GM12892 (cell line): ENCODE data around the gene ASB8.
"Not testable (repeated sequence)": the region's sequence is repeated elsewhere in the genome, so short reads cannot be mapped to it uniquely, and the experiment has no call there.

Experiments used
- DNase-seq: peaks from one replicate; pipeline ENCODE4 v3.0.0; 2011; ENCODE audit not compliant: insufficient read length
- FAIRE-seq: peaks from 2 replicates; lab custom pipeline; 2011; peaks lifted over from hg19 to GRCh38; lab: Jason Lieb, UNC
- POLR2A ChIP-seq: IDR thresholded peaks from 2 replicates; pipeline ENCODE4 v1.6.1; 2011; ENCODE audit warnings: low read depth, low read length, control low read depth
- POLR2AphosphoS5 ChIP-seq: IDR thresholded peaks from 2 replicates; pipeline ENCODE4 v1.6.1; 2011; ENCODE audit warnings: low read depth, low read length, control low read depth
- TAF1 ChIP-seq: IDR thresholded peaks from 2 replicates; pipeline ENCODE4 v1.6.1; 2011; ENCODE audit warnings: low read depth, mild to moderate bottlenecking, control low read depth, low read length, borderline replicate concordance

The ASB8 gene

DNA sequence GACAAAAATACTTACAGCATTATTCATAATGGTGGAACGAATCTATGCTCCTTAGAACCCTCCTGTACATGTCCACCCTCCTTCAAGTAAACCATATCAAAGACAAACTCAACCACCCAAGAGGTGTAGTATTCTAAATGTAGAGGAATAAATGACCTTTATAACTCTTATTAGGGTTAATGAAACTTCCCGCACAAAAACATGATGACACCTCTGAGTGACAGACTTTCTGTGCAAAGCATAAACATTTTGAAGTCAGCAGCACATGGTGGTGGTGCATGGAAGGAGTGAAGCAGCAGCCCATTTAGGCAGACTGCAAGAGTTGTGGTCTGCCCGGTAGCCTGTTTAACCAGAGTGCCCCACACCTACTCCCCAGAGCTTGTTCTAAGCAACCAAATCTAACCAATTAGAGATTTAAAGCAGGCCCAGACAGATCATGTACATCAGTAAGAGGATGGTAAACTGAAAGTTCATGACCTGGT, 615 bp upstream of the ASB8 start:
- no peak for DNase-seq
- peak; percentile 70 for FAIRE-seq
- TF ChIP-seq POLR2A, result no peak
- no peak for TF ChIP-seq TAF1
- TF ChIP-seq POLR2AphosphoS5, result no peak

DNA sequence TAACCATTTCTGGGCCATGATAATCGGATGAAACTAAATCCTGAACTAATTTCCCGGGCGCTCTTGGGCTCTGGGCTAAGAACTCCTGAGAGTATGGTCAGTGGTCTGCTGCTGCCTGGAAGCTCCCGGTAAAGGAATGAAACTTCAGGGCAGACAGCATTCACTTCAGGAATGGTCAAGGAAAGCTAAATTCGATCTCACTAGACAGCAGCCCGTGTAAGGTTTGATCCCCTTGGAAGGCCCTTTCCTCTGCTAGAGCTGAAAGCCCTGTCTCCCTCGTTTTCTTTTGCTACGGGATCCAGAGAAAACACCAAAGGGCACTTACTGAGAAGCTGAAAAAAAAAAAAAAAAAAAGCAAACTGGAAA, 680 bp downstream of the ASB8 start:
- DNase-seq (no peak), FAIRE-seq (no peak)
- TF ChIP-seq POLR2AphosphoS5 (no peak), TAF1 (no peak), POLR2A (no peak)

DNA sequence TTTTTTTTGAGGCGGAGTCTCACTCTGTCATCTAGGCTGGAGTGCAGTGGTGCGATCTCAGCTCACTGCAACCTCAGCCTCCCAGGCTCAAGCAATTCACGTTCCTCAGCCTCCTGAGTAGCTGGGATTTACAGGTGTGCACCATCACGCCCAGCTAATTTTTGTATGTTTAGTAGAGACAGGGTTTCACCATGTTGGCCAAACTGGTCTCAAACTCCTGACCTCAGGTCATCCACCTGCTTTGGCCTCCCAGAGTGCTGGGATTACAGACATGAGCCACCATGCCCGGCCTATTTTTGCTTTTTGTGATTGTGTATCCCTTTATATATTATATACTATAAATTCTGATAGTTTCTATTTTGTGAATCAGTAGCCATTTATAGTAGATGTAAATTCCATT, 1.5 kb downstream of the ASB8 start:
- FAIRE-seq, DNase-seq: not testable (repeated sequence)

DNA sequence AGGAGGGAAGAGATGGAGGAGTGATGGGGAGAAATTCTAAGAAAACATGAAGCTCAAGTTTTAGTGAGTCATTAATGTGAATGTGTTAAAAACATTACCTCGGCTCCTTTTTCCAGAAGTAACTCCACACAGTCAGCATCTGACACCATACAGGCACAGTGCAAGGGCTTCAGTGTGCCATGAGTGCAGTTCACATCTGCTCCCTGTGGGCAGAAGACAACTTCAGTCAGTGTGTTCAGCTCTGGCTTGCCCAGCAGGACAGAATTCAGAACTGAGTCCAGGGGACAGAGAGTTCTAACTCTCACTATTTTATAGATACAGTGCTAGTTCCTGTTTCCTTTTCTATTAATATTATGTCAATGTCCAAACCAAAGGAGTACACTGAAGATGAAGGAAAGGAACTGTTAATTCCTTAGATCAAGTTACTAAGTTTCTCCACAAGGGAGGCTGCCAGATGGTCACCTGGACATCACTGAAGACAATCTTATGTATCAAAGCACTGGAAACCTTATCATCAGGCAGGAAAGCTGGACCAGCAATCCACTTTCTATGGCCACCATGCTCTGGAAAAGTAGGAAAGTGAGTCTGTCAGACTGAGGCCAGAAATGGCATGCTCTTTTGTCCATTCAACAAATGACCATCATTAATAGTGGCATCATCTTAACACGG, 6.1 kb downstream of the ASB8 start:
- no peak for TF ChIP-seq TAF1
- TF ChIP-seq POLR2A, result no peak
- TF ChIP-seq POLR2AphosphoS5, result no peak
- no peak for FAIRE-seq
- DNase-seq, result no peak

DNA sequence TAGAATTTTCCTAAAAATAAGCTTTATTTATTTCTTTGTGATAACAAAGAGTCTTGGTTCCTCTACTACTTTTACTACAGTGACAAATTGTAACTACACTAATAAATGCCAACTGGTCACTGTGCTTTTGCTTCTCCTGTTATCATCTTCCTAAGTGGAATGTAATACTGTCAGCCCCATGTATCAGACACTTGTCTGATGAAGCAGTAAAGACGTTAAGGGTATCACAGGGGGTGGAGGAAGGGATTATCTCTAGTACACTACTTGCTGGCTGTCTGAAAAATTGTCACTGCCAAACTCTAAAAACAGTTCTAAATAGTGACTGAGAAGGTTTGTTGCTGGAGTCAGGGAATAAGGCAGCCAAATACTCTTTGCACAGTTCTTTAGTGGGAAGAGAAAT, 11.3 kb downstream of the ASB8 start:
- TF ChIP-seq POLR2A (no peak), TAF1 (no peak), POLR2AphosphoS5 (no peak)
- FAIRE-seq, result no peak
- DNase-seq, result no peak

DNA sequence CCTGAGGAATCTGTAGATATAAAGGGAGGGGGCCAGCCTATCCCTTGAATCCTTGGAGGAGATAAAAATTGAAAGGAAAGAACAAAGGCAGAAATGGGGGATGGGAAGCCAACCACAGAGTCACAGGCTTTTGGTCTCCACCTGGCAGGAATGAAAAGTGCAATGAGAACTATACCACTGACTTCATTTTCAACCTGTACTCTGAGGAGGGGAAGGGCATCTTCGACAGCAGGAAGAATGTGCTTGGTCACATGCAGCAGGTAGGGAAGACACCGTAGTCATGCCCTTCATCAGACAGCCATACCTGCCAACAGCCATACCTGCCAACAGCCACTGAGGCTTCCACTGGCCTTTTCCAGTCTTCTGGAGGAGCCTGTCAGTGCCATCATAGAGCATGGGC, 13.4 kb downstream of the ASB8 start:
- DNase-seq (no peak), FAIRE-seq (no peak)
- TF ChIP-seq POLR2A (0 out of 2 replicates have a peak, but pooled peaks have one; percentile 17), POLR2AphosphoS5 (no peak)

DNA sequence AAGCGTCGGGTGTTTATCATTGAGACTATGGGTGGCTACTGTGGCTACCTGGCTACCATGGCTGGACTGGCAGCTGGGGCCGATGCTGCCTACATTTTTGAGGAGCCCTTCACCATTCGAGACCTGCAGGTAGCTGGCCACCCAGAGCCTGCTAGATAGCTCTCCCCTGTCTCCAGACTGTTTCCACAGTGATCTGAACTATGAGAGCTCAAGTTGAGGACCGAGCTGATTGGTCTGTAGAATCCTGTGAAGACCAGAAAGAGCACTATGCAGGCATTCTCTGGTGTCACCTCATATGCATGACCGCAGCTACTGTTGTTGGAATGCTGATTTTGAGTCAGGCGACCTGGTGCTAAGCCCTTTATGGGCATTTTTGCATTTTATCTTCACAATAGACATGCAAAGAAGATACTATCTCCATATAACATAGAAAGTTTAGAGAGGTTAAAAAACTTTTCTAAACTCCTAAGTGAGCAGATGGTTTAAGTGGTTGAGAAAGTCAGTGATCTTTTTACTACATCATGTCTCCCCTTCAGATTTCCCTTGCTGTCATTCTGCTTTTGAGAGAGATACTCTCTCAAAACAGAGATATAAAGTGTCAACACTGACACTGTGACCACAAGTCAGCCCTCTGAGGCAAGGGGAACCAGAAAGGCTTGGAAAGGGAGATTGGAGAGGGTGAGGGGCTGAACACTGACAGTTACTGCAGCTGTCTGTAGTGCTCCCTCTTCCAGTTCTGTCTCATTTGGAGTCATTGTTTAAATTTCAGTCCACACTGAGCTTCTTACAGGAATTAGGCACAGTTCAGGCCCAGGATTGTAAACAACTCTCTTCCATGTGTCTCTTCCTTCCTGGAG, 14.3 kb downstream of the ASB8 start:
- FAIRE-seq (no peak), DNase-seq (no peak)
- TF ChIP-seq POLR2AphosphoS5, result no peak
- no peak for TF ChIP-seq TAF1
- no peak for TF ChIP-seq POLR2A

DNA sequence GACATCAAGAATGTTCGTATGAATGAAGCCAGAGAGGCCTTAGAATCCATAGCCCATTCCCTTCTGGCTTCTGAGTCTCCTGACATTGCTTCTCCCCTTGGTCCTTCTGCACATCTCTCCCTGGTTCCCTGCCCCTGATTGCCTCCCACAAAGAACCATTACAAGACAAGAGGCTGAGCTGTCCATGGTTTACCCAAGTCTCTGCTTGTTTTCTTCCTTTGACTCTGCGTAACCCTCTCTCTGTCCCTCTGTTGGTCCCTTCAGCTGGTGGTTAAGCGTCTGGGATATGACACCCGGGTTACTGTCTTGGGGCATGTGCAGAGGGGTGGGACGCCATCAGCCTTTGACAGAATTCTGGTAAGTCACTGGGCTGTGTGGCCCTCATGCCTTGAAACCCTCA, 22.3 kb downstream of the ASB8 start:
- TF ChIP-seq POLR2A, result no peak
- no peak for TF ChIP-seq TAF1
- no peak for TF ChIP-seq POLR2AphosphoS5
- FAIRE-seq (no peak), DNase-seq (no peak)

DNA sequence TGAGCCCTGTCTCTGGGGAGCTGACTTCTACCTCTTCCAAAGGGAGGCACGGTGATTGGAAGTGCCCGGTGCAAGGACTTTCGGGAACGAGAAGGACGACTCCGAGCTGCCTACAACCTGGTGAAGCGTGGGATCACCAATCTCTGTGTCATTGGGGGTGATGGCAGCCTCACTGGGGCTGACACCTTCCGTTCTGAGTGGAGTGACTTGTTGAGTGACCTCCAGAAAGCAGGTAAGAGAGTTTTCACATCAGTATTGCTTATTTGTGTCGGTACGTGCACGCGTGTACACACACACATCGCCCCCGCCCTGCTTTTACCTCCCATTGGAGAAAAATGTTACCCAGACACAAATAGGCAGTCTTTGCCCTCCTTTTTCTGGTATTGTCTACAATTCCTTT, 24.5 kb downstream of the ASB8 start:
- TF ChIP-seq POLR2A, result no peak
- TF ChIP-seq TAF1, result no peak
- no peak for TF ChIP-seq POLR2AphosphoS5
- no peak for DNase-seq
- no peak for FAIRE-seq

DNA sequence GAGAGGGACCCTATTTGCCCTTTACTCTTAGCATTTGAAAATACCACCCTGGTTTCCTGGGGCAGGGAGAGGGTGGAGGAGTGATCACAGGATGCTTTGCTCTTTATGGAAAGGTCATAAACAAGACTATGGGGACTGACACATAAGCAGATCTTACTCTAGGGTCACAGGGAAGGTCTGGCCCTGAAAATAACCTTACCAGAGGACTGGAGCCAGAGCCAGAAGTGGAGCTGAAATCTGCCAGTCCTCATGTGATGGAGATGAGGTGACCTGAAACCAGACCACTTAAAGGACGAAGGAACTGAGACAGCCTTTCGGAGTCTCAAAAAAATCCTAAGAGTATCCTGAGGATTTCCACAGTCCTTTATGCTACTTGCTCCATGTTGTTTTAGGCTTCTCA, 25.8 kb downstream of the ASB8 start:
- FAIRE-seq (no peak), DNase-seq (no peak)
- TF ChIP-seq POLR2AphosphoS5 (no peak), TAF1 (no peak), POLR2A (no peak)

DNA sequence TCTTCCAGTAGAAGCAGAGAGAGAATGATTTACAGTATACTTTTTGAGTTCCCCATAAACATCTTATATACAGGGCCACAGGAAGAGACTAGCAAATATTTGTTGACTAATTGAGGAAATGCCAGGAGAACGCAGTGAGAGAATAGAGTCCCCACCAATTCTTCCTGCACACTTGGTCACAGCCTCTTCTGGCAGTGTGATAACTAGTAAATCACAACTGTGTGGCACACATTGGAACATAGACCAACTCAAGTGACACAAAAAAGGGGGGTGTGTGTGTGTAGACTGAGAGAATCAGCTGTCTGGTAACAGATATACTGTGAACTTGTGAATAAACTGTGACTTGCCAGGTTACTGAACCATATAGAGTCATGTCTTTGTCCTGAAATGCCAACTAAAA, 27.9 kb downstream of the ASB8 start:
- TF ChIP-seq TAF1, result no peak
- TF ChIP-seq POLR2A, result no peak
- TF ChIP-seq POLR2AphosphoS5, result no peak
- FAIRE-seq (no peak), DNase-seq (no peak)

DNA sequence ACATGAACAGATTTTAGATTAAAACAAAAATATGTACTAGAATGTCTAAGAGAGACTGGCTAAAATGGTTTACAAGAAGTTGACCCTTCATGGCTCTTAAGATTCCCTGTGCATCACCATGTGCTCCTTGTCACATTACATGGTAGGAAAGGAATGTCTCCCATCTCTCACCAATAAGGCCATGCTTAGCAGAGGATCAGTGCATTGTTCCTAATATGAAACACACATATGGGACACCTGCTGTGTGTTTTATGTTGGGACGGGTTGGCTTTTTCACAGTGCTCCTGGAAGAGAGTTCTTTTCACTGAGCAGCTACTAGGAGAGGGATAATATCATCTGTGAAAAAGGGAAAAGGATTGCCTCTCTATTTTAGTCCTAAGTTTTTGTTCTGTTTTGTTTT, 28.5 kb downstream of the ASB8 start:
- no peak for DNase-seq
- TF ChIP-seq POLR2AphosphoS5 (no peak), TAF1 (no peak), POLR2A (no peak)
- no peak for FAIRE-seq
